ENCODE results near the gene FAF1. TPM values are rescaled to one million over a fixed set of nuclear protein-coding genes. Genes with fewer than 3 reads are reported as not detected.

Gene FAF1
- total and polyA plus RNA-seq, 2 donors (not counting 3 experiments of a cell fraction or from before 2014, with no cell fraction given): 9.0 to 57.6 TPM

- H4K20me1 ChIP-seq (replicated peaks; ENCODE audit: control insufficient read depth, extremely low read depth, insufficient read depth, low read length): no peaks in the 10 kb centered on the region
- no peaks in the 10 kb centered on the region for H3K36me3 ChIP-seq (ENCODE audit: control insufficient read depth in 2 of 2, extremely low read depth in 1 of 2, insufficient read depth in 2 of 2, low read length in 2 of 2)
- no TSS peak for BruUV-seq (replicated peaks)
- DNase-seq (ENCODE audit: low read depth, low spot score) (no peak), FAIRE-seq (no peak)
- TF ChIP-seq JUN (IDR thresholded peaks at IDR 0.05; ENCODE audit: borderline replicate concordance, insufficient read depth, insufficient read length, low read depth) (no peak), POLR2AphosphoS5 (IDR thresholded peaks at IDR 0.05; ENCODE audit: insufficient read depth, low read depth, low read length) (no peak), GATA2 (IDR thresholded peaks at IDR 0.05; ENCODE audit: insufficient read depth, insufficient read length, low read depth, low read length) (no peak), MAX (IDR thresholded peaks at IDR 0.05; ENCODE audit: insufficient read depth, insufficient read length) (no peak), MYC (IDR thresholded peaks at IDR 0.05; ENCODE audit: low read depth, low read length) (no peak), CTCF (IDR thresholded peaks at IDR 0.05; ENCODE audit: extremely low read depth in 1 of 2, insufficient read depth in 1 of 2, low read depth in 1 of 2, low read length in 2 of 2) (no peak), EZH2 (IDR thresholded peaks at IDR 0.05; ENCODE audit: borderline replicate concordance, low read depth, low read length, severe bottlenecking) (no peak), POLR2A (IDR thresholded peaks at IDR 0.05; ENCODE audit: low read depth, low read length) (no peak), FOS (IDR thresholded peaks at IDR 0.05; ENCODE audit: borderline replicate concordance, insufficient read depth, low read length) (no peak)
- CTCF ChIA-PET: no interaction called here
- POLR2A ChIA-PET: interaction anchor here (0.6 kb wide), 1 partner anchor 510 kb away, joined by 4 read pairs; no protein-coding TSS in a partner anchor
- intact Hi-C loops (cut with micrococcal nuclease): no loop called here
- H3K4me2 ChIP-seq (ENCODE audit: insufficient read depth, low read length): no peak overlapping the region
- dilution Hi-C loops (cut with MboI; ENCODE audit: extremely low pct_ligation_motif_present, low sequenced_read_pairs): no loop called here
- H3K9me3 ChIP-seq (replicated peaks; ENCODE audit: control insufficient read depth, insufficient read depth, low read length): no peaks in the 10 kb centered on the region
- H3K4me1 ChIP-seq (ENCODE audit: control insufficient read depth, extremely low read depth, insufficient read depth, low read length): no peaks in the 10 kb centered on the region
- H3K9me1 ChIP-seq (replicated peaks; ENCODE audit: control insufficient read depth, extremely low read depth, insufficient read depth, low read length): no peaks in the 10 kb centered on the region
- H3K4me3 ChIP-seq (replicated peaks in 1 of 3; ENCODE audit: insufficient read depth in 1 of 3, low read depth in 1 of 3, low read length in 3 of 3): no peak overlapping the region
- no peaks in the 10 kb centered on the region for H3K79me2 ChIP-seq (ENCODE audit: control insufficient read depth, insufficient read depth, low read length)
- no peak overlapping the region for H2AFZ ChIP-seq (ENCODE audit: low read depth, low read length)
- H3K27ac ChIP-seq (ENCODE audit: insufficient read depth, low read depth, low read length): no peak overlapping the region
- H3K27me3 ChIP-seq (ENCODE audit: control insufficient read depth in 2 of 2, insufficient read depth in 2 of 2, low read length in 2 of 2): no peaks in the 10 kb centered on the region
- no peak overlapping the region for H3K9ac ChIP-seq (replicated peaks; ENCODE audit: extremely low read depth, insufficient read depth, low read length)
These were observed 521.1 kb downstream of the FAF1 start for GRCh38 chr1:50438945-50439344.
